ENCODE measurements around the gene GJB4. TPM values are rescaled to one million over a fixed set of nuclear protein-coding genes. Genes with fewer than 3 reads are reported as not detected.

GJB4 gene
- polyA plus RNA-seq, 3 donors, result not detected

GRCh38 chr1:34784751-34785221 is 25.2 kb downstream of the GJB4 start:
- peaks cover 0 to 6% (median 2%) of the 10 kb centered on the region in 7 donors for H3K9me3 Mint-ChIP-seq
- peaks cover 32 to 45% (median 34%) of the 10 kb centered on the region in 3 donors for H3K27me3 Mint-ChIP-seq (ENCODE audit: low read depth in 3 of 3)
- DNase-seq, result no peak
- Histone ChIP-seq H4K20me1 (ENCODE audit: insufficient read depth, low read length) (no peaks in the 10 kb centered on the region), H3K27ac (ENCODE audit: low read depth in 1 of 2, low read length in 2 of 2) (no peak overlapping the region), H3K4me2 (replicated peaks; ENCODE audit: extremely low read depth, low read length, poor library complexity, severe bottlenecking) (no peak overlapping the region), H2AFZ (ENCODE audit: insufficient read depth, low read depth, low read length, poor library complexity, severe bottlenecking) (no peak overlapping the region), H3K9ac (ENCODE audit: insufficient read depth, low read length, poor library complexity, severe bottlenecking) (no peak overlapping the region), H3K27me3 (ENCODE audit: control insufficient read depth in 2 of 2, insufficient read depth in 2 of 2, low read length in 2 of 2) (peaks cover 23 to 36% of the 10 kb centered on the region in 2 donors), H3K79me2 (ENCODE audit: insufficient read depth, low read length) (no peaks in the 10 kb centered on the region), H3K4me3 (replicated peaks in 1 of 3; ENCODE audit: low read depth in 2 of 3, low read length in 3 of 3) (no peak overlapping the region), H3K9me3 (replicated peaks in 1 of 2; ENCODE audit: control insufficient read depth in 1 of 2, insufficient read depth in 1 of 2, low read length in 2 of 2) (peaks cover 0 to 10% of the 10 kb centered on the region in 2 donors), H3K36me3 (replicated peaks in 1 of 2; ENCODE audit: control insufficient read depth in 1 of 2, insufficient read depth in 2 of 2, low read length in 2 of 2) (no peaks in the 10 kb centered on the region), H3K4me1 (ENCODE audit: control insufficient read depth in 1 of 2, insufficient read depth in 2 of 2, low read length in 2 of 2) (no peaks in the 10 kb centered on the region)
- H3K36me3 Mint-ChIP-seq, result no peaks in the 10 kb centered on the region
- no peak for TF ChIP-seq CTCF (IDR thresholded peaks at IDR 0.05)
- H3K4me1 Mint-ChIP-seq, result no peaks in the 10 kb centered on the region
- intact Hi-C loops (cut with micrococcal nuclease), result loop anchor here in 1 of 2 donors (5.0 kb wide), 1 partner anchor 513 kb away; no protein-coding TSS in a partner anchor
- no peak overlapping the region for H3K4me3 Mint-ChIP-seq
- no peak overlapping the region for H3K27ac Mint-ChIP-seq
- WGBS (ENCODE audit: insufficient coverage), result 80% methylated on average over 23 of the region's 28 CpGs

GRCh38 chr1:34785231-34785874 is 25.8 kb downstream of the GJB4 start:
- no peak overlapping the region for H3K27ac Mint-ChIP-seq
- Histone ChIP-seq H3K4me1 (ENCODE audit: control insufficient read depth in 1 of 2, insufficient read depth in 2 of 2, low read length in 2 of 2) (no peaks in the 10 kb centered on the region), H3K9ac (ENCODE audit: insufficient read depth, low read length, poor library complexity, severe bottlenecking) (no peak overlapping the region), H3K4me3 (replicated peaks in 1 of 3; ENCODE audit: low read depth in 2 of 3, low read length in 3 of 3) (no peak overlapping the region), H3K36me3 (replicated peaks in 1 of 2; ENCODE audit: control insufficient read depth in 1 of 2, insufficient read depth in 2 of 2, low read length in 2 of 2) (no peaks in the 10 kb centered on the region), H3K27me3 (ENCODE audit: control insufficient read depth in 2 of 2, insufficient read depth in 2 of 2, low read length in 2 of 2) (peaks cover 19 to 30% of the 10 kb centered on the region in 2 donors), H3K9me3 (replicated peaks in 1 of 2; ENCODE audit: control insufficient read depth in 1 of 2, insufficient read depth in 1 of 2, low read length in 2 of 2) (peaks cover 0 to 10% of the 10 kb centered on the region in 2 donors), H4K20me1 (ENCODE audit: insufficient read depth, low read length) (no peaks in the 10 kb centered on the region), H3K79me2 (ENCODE audit: insufficient read depth, low read length) (no peaks in the 10 kb centered on the region), H2AFZ (ENCODE audit: insufficient read depth, low read depth, low read length, poor library complexity, severe bottlenecking) (no peak overlapping the region), H3K4me2 (replicated peaks; ENCODE audit: extremely low read depth, low read length, poor library complexity, severe bottlenecking) (no peak overlapping the region), H3K27ac (ENCODE audit: low read depth in 1 of 2, low read length in 2 of 2) (no peak overlapping the region)
- intact Hi-C loops (cut with micrococcal nuclease), result loop anchor here in 1 of 2 donors (5.0 kb wide), 1 partner anchor 512 kb away; no protein-coding TSS in a partner anchor
- no peaks in the 10 kb centered on the region for H3K36me3 Mint-ChIP-seq
- H3K9me3 Mint-ChIP-seq, result peaks cover 0 to 6% (median 2%) of the 10 kb centered on the region in 7 donors
- TF ChIP-seq CTCF (IDR thresholded peaks at IDR 0.05), result no peak
- DNase-seq, result no peak
- H3K27me3 Mint-ChIP-seq (ENCODE audit: low read depth in 3 of 3), result peaks cover 26 to 43% (median 29%) of the 10 kb centered on the region in 3 donors
- no peaks in the 10 kb centered on the region for H3K4me1 Mint-ChIP-seq
- H3K4me3 Mint-ChIP-seq, result no peak overlapping the region
- 87% methylated on average over 18 of the region's 22 CpGs for WGBS (ENCODE audit: insufficient coverage)

All from CD14-positive monocyte (primary cell).